ENCODE results near the gene SLC9A7. TPM values are rescaled to one million over a fixed set of nuclear protein-coding genes. Genes with fewer than 3 reads are reported as not detected.

The SLC9A7 gene
- total RNA-seq, 1 donor = 46.6 TPM

- TF ChIP-seq CTCF (IDR thresholded peaks at IDR 0.05; ENCODE audit: insufficient read depth, low read depth, low read length) = no peak
- DNase-seq (ENCODE audit: low read depth) = peak; percentile 55
- H3K4me3 ChIP-seq (ENCODE audit: low read depth, low read length) = no peak overlapping the region
These were observed 11.3 kb upstream of the SLC9A7 start for GRCh38 chrX:46770000-46770816.

- no peak overlapping the region for H3K4me3 ChIP-seq (ENCODE audit: low read depth, low read length)
- no peak for TF ChIP-seq CTCF (IDR thresholded peaks at IDR 0.05; ENCODE audit: insufficient read depth, low read depth, low read length)
- no peak for DNase-seq (ENCODE audit: low read depth)
These were observed 4.0 kb upstream of the SLC9A7 start for GRCh38 chrX:46762963-46763362.

GRCh38 chrX:46759645-46759974, 692 bp upstream of the SLC9A7 start:
- peak; percentile 6 for DNase-seq (ENCODE audit: low read depth)
- peak overlapping the region; percentile 64 for H3K4me3 ChIP-seq (ENCODE audit: low read depth, low read length)
- no peak for TF ChIP-seq CTCF (IDR thresholded peaks at IDR 0.05; ENCODE audit: insufficient read depth, low read depth, low read length)

- peak; percentile 3 for DNase-seq (ENCODE audit: low read depth)
- TF ChIP-seq CTCF (IDR thresholded peaks at IDR 0.05; ENCODE audit: insufficient read depth, low read depth, low read length) = no peak
- peak overlapping the region; percentile 64 for H3K4me3 ChIP-seq (ENCODE audit: low read depth, low read length)
These were observed 559 bp downstream of the SLC9A7 start for GRCh38 chrX:46758163-46758955.

- no peak overlapping the region for H3K4me3 ChIP-seq (ENCODE audit: low read depth, low read length)
- no peak for DNase-seq (ENCODE audit: low read depth)
- TF ChIP-seq CTCF (IDR thresholded peaks at IDR 0.05; ENCODE audit: insufficient read depth, low read depth, low read length) = no peak
These were observed 1.3 kb downstream of the SLC9A7 start for GRCh38 chrX:46757593-46757992.

GRCh38 chrX:46757052-46757451, 1.9 kb downstream of the SLC9A7 start:
- TF ChIP-seq CTCF (IDR thresholded peaks at IDR 0.05; ENCODE audit: insufficient read depth, low read depth, low read length) = no peak
- no peak overlapping the region for H3K4me3 ChIP-seq (ENCODE audit: low read depth, low read length)
- DNase-seq (ENCODE audit: low read depth) = no peak
